NB4 (cell line): ENCODE measurements around the gene USP10.

Experiments
- CTCF ChIP-seq: IDR thresholded peaks from one replicate; pipeline ENCODE4 v1.5.1; 2012; ENCODE audit warnings: low read depth, low read length
- MYC ChIP-seq: IDR thresholded peaks from 2 replicates; pipeline ENCODE4 v1.6.1; 2011; ENCODE audit warnings: low read depth, low read length
- POLR2A ChIP-seq: IDR thresholded peaks from 2 replicates; pipeline ENCODE4 v1.6.1; 2011; ENCODE audit warnings: mild to moderate bottlenecking; ENCODE audit not compliant: insufficient read length; ENCODE audit errors: extremely low read depth
- TF ChIP-seq, protein P1 (sequence below): IDR thresholded peaks from 2 replicates; pipeline ENCODE4 v1.6.1; 2011; ENCODE audit warnings: low read depth, low read length

- no peak for TF ChIP-seq CTCF
- TF ChIP-seq POLR2A = no peak
- no peak for TF ChIP-seq MYC
- TF ChIP-seq, protein P1, sequence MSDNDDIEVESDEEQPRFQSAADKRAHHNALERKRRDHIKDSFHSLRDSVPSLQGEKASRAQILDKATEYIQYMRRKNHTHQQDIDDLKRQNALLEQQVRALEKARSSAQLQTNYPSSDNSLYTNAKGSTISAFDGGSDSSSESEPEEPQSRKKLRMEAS = no peak
Measured at GRCh38 chr16:84794186-84794585, 94.4 kb downstream of the USP10 start.
